ENCODE measurements around the gene TMEM273. TPM values are rescaled to one million over a fixed set of nuclear protein-coding genes. Genes with fewer than 3 reads are reported as not detected.
A peak's percentile ranks its signal among the peaks of the same experiment; 100 is the strongest.

TMEM273 gene, protein sequence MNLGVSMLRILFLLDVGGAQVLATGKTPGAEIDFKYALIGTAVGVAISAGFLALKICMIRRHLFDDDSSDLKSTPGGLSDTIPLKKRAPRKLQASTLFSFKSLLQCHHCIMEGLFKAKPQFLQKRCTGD
- 28.5 TPM for total RNA-seq
- long read RNA-seq, transcript TMEM273-207 (6 exons, 614 nt), result major isoform, 10 of 19 reads
- long read RNA-seq, partial matches to known transcripts, result 0 of 19 reads
- long read RNA-seq, other reads (novel, unspliced or antisense), result 9 of 19 reads

DNA sequence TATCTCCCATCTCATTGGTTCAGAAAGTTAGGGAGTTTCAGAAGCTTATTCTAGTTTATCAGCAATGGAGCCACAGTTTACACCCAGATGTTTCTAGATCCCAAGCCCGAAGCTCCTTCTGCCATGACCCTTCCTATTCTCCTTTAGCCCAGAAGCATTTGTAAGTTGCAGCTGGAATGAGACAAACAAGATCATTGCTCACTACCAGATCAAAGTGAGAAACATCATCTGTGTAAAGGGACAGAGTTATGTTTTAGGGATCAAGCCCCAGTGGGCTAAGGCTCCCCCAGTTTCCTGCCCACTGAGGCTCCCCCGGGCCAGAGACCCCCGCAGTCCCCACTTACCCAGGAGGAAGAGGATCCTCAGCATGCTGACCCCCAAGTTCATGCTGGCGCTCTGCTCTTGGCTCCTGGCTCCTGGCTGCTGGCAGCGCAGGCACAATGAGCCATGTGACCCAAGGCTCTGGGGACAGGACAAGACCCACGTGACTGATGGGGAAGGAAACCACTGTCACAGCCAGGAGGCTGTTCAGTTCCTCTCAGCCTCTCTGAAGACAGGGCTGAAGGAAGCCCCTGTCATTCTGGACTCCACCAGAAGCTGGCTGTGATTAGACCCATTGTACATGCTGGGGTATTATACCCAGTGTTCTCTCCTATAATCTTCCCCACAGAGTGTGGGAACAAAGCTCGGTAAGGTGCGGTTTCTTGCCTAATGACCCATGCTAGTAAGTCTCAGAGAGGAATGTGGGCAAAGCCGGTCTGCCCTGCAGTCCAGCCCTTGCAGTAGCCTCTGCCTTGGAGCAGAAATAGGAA is at the start of gene TMEM273:
TMEM273 (minus strand) TSS at position 442 of the 812 bp plus-strand sequence; CDS start at position 387, 55 bp downstream.
- DNase-seq (peak; percentile 88), ATAC-seq (ENCODE audit: poor library complexity) (peak; percentile 96)
- intact Hi-C loops (cut with DNase I), result no loop called here

DNA sequence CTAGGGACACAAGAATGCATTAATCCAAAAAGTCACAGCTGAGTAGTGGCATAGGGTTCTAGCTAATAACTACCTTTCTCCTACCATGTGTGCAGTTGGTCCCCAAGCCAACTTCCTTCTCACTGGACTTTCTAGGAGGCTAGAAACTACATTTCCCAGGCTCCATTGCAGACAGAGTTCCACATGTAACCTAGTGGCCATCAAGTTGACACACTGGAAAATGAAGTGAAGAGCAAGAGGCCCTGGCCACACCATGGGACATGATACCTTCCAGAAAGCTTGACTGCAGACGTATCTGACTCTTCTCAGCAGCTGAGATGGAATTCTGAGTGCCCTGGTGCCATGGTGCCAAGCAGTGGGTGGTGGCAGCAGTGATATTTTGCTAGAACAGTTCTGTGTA is 49.8 kb upstream of the TMEM273 start:
- DNase-seq, result no peak
- ATAC-seq (ENCODE audit: poor library complexity), result no peak
- intact Hi-C loops (cut with DNase I), result no loop called here

- no peak for ATAC-seq (ENCODE audit: poor library complexity)
- no peak for DNase-seq
- intact Hi-C loops (cut with DNase I), result no loop called here
These were observed 47.2 kb upstream of the TMEM273 start for GRCh38 chr10:49235392-49235791.

DNA sequence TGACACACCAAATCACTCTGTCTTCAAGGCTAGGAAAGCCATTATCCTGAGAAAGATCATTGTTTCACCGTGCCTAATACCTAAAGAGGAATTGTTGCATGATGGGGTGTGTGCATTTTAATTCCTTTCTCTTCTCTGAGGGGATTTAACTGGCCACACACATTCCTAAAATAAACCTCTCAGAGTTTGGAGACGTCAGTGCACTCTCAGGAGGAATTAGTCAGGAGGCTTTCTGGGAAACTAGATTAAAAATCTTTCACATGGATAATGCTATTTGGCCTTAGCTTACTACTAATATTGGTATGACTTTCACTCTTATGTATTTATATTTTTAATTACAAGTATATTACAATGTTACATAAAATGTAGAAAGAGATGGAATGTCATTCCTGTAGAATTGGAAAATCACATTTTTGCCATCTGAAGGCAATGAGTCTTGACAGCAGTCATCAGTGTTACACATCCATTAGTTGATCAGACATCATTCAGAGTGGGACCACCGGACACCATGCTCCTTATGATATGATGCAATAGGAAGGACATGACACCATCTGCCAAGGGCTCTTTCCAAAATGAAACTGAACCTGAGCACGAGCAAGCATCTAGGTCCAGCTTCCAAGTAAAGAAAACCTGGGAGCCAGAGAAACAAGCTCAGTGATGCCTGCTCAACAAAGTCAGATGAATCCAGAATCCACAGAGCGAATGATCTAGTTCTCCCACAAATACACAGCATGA is 43.1 kb upstream of the TMEM273 start:
- DNase-seq, result no peak
- intact Hi-C loops (cut with DNase I), result no loop called here
- ATAC-seq (ENCODE audit: poor library complexity), result no peak

GRCh38 chr10:49230004-49230403 is 41.8 kb upstream of the TMEM273 start:
- ATAC-seq (ENCODE audit: poor library complexity), result no peak
- intact Hi-C loops (cut with DNase I), result no loop called here

GRCh38 chr10:49228677-49229076 is 40.5 kb upstream of the TMEM273 start:
- intact Hi-C loops (cut with DNase I), result loop anchor here (5.0 kb wide), 1 partner anchor 69 kb away; the partner anchor contains the start of gene C10orf71

More at GRCh38 chr10:49230004-49230403, 41.8 kb upstream of the TMEM273 start:
- DNase-seq, result no peak

GRCh38 chr10:49227406-49227805 is 39.2 kb upstream of the TMEM273 start:
- intact Hi-C loops (cut with DNase I), result loop anchor here (5.0 kb wide), 1 partner anchor 70 kb away; the partner anchor contains the start of gene C10orf71
- ATAC-seq (ENCODE audit: poor library complexity) (no peak), DNase-seq (no peak)

More at GRCh38 chr10:49228677-49229076, 40.5 kb upstream of the TMEM273 start:
- ATAC-seq (ENCODE audit: poor library complexity) (no peak), DNase-seq (no peak)

DNA sequence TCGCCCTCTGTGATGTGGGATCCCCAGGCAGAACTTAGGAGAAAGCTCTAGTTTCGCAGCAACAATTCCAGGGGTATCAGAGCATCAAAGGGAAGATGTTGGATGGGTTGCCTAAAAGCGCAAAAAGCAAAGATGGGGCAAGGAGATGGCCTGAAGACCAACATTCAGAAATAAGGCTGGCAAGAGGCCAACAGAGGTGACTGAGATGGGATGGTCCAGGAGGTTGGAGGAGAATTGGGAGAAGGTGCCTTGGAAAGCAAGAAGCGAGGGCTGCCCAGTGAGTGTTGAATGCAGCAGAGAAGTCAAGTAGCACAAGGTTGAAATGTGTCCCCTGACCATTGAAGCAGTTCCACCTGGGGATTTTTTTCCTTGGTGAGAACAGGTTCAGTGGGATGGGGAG is 38.4 kb upstream of the TMEM273 start:
- intact Hi-C loops (cut with DNase I), result loop anchor here (5.0 kb wide), 1 partner anchor 71 kb away; the partner anchor contains the start of gene C10orf71
- DNase-seq (no peak), ATAC-seq (ENCODE audit: poor library complexity) (no peak)

GRCh38 chr10:49225218-49225876 is 37.2 kb upstream of the TMEM273 start:
- ATAC-seq (ENCODE audit: poor library complexity) (peak; percentile 80), DNase-seq (peak; percentile 47)
- intact Hi-C loops (cut with DNase I), result loop anchor here (5.0 kb wide), 1 partner anchor 72 kb away; the partner anchor contains the start of gene C10orf71

DNA sequence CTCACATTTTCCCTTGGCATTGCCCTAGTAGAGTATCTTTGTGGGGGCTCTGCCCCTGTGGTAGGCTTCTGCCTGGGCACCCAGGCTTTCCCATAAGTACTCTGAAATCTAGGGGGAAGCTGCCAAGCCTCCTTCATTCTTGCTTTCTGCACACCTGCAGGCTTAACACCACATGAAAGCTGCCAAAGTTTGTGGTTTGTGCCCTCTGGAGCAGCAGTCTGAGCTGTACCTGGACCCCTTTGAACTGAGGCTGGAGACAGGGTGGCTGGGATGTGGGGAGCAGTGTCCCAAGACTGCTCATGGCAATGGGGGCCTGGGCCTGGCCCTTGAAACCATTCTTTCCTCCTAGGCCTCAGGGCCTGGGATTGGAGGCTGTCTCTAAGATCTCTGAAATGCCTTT is 35.0 kb upstream of the TMEM273 start:
- intact Hi-C loops (cut with DNase I), result no loop called here
- DNase-seq, result no peak
- ATAC-seq (ENCODE audit: poor library complexity), result no peak

- no peak for DNase-seq
- intact Hi-C loops (cut with DNase I), result no loop called here
- no peak for ATAC-seq (ENCODE audit: poor library complexity)
These were observed 34.0 kb upstream of the TMEM273 start for GRCh38 chr10:49222170-49222569.

GRCh38 chr10:49220679-49221078 is 32.5 kb upstream of the TMEM273 start:
- intact Hi-C loops (cut with DNase I), result no loop called here
- DNase-seq (peak; percentile 53), ATAC-seq (ENCODE audit: poor library complexity) (peak; percentile 45)

DNA sequence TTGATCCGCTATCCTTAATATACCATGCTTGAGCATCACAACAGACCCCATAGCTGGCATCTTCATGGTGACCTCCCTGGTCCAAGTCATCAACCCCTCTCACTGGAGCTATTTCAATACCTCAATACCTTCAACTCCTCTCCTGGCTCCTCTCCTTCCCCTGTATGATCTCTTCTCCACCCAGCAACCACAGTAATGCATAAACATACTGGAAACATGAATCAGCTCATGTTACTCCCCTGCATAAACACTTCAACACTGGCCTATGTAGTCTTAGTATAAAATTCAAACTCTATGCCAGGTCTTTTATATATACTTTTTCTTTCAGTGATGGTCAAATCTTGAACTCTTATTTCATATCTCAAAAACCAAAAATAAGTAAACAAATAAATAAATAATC is 31.8 kb upstream of the TMEM273 start:
- ATAC-seq (ENCODE audit: poor library complexity), result no peak

DNA sequence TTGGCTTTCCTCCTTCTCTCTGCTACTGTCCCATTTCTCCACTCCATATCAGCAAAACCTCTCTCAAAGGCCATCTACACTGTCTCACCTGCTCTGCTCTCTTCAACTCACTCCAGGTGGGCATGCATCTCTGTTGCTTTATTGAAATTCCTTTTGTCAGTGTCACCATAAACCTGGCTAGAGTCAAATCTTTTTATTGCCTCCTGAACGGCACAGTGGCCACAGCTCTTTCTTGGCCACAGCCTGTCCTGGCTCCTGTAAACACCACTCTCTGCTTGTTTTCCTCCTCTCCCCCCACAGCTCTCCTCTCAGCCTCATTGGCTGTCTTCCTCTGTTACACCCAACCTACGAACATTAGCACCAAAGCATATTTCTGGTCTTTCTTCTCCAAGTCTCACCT is 31.1 kb upstream of the TMEM273 start:
- intact Hi-C loops (cut with DNase I), result no loop called here
- DNase-seq, result no peak
- no peak for ATAC-seq (ENCODE audit: poor library complexity)

More for the DNA sequence above, 31.8 kb upstream of the TMEM273 start:
- intact Hi-C loops (cut with DNase I), result no loop called here
- DNase-seq, result no peak

DNA sequence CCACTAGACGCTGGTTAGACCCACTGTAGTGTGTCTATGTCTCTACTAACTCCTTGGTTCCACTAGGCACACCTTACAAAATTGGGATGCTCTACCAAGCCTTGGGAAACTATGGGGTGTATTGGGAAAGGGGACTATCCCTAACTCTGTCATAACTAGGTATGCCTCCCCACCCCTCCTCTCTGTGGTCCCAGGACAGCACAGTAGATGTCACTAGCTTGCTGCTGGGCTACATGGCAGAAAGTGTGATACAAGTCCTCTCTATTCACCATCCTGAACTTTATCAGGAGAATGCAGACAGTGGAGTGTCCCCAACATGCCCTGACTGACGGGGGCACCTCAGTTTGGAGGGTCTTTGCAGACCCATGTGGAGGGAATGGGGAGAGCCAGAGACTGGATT is 30.3 kb upstream of the TMEM273 start:
- intact Hi-C loops (cut with DNase I), result no loop called here
- no peak for DNase-seq
- ATAC-seq (ENCODE audit: poor library complexity), result peak; percentile 76

DNA sequence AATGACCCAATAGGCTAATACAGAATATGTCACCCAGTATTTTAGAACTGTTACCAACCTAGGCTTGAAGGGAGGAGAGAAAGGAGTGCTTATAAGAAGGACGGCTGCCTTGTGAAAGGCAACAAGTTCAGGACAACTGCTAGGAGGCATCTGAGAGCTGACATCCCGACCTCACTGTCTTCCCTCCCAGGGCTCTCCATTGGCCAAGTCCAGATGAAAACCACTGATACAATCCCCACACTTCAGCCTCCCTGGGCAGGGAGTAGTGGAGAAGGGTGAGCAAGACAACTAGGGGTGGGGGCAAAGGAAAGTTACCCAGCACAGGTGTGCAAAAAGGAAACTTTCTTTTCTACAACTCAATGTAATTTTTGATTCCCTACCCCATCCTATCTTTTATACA is 29.5 kb upstream of the TMEM273 start:
- intact Hi-C loops (cut with DNase I), result no loop called here
- ATAC-seq (ENCODE audit: poor library complexity) (no peak), DNase-seq (no peak)

- DNase-seq, result no peak
- intact Hi-C loops (cut with DNase I), result no loop called here
- no peak for ATAC-seq (ENCODE audit: poor library complexity)
These were observed 25.0 kb upstream of the TMEM273 start for GRCh38 chr10:49213211-49213610.

DNA sequence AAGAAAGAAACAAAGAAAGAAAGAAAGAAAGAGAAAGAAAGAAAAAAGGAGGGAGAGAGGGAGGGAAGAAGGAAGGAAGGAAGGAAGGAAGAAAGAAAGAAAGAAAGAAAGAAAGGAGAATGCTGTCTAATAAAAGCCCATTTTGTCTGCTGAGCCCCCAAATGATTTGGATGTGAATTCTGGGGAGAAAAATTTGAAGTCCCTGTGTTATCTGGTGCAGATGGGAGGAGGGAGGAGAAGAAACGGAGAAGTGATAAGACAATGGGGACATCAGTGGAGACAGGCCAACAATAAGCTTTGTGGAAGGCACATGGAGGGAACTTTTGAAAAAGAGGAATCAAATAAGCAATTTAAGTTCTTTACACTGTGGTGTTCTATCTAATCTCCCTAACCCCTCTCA is 24.6 kb upstream of the TMEM273 start:
- no peak for ATAC-seq (ENCODE audit: poor library complexity)
- intact Hi-C loops (cut with DNase I), result no loop called here
- no peak for DNase-seq

DNA sequence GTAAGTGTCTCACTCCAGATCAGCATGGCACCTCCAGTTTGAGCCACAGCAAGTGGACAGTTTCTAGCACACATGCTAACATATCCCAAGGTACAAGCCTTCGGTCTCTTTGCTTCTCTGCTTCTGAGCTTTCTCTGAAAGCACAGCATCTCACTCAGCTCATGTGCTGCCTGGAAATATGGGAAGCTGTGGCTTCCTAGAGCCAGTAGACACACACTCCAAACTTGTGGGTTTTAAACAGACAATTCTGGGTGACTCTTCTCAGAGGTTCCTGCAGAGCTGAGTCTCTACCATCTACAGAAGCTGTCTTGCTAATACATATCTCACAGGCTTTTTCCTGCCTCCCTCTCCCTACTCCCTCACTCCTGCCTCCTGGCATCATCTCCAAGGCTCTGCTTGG is 23.9 kb upstream of the TMEM273 start:
- intact Hi-C loops (cut with DNase I), result no loop called here

More for the DNA sequence above, 23.9 kb upstream of the TMEM273 start:
- ATAC-seq (ENCODE audit: poor library complexity), result no peak
- DNase-seq, result no peak

Measured in Right ventricle myocardium superior (tissue), 1 donor.